ENCODE data around the gene MTTP. TPM values are rescaled to one million over a fixed set of nuclear protein-coding genes. Genes with fewer than 3 reads are reported as not detected.

The MTTP gene
- total and polyA plus RNA-seq, 11 donors, result 0.44 to 5.0 (median 2.2) TPM

- no peaks in the 10 kb centered on the region for H3K36me3 ChIP-seq
- H3K9me3 ChIP-seq, result no peaks in the 10 kb centered on the region
- H3K4me1 ChIP-seq, result peaks cover 0 to 20% (median 2%) of the 10 kb centered on the region in 12 donors
- no peak overlapping the region for H3K4me3 ChIP-seq
- intact Hi-C loops (cut with DNase I), result no loop called here
- ATAC-seq (peak; percentile 73 to 89 (median 84)), DNase-seq (peak in 3 of 5 donors; percentile 18 to 66 (median 38))
- 50 to 61% (median 55%) methylated on average over 5 of the region's 5 CpGs for WGBS, 4 donors
- TF ChIP-seq POLR2A (IDR thresholded peaks at IDR 0.05) (no peak), CTCF (IDR thresholded peaks at IDR 0.05) (peak in 6 of 12 donors; percentile 6 to 27 (median 18))
- peak overlapping the region in 5 of 12 donors; percentile 16 to 52 (median 27) for H3K27ac ChIP-seq
- no peaks in the 10 kb centered on the region for H3K27me3 ChIP-seq
These were observed 87.3 kb downstream of the MTTP start for GRCh38 chr4:99661907-99662306.

- DNase-seq (no peak), ATAC-seq (no peak)
- peak overlapping the region in 1 of 12 donors; percentile 6 for H3K27ac ChIP-seq
- H3K9me3 ChIP-seq, result no peaks in the 10 kb centered on the region
- TF ChIP-seq POLR2A (IDR thresholded peaks at IDR 0.05) (no peak), CTCF (IDR thresholded peaks at IDR 0.05) (no peak)
- no peak overlapping the region for H3K4me3 ChIP-seq
- H3K4me1 ChIP-seq, result peaks cover 0 to 11% (median 0%) of the 10 kb centered on the region in 12 donors
- no peaks in the 10 kb centered on the region for H3K36me3 ChIP-seq
- H3K27me3 ChIP-seq, result no peaks in the 10 kb centered on the region
- intact Hi-C loops (cut with DNase I), result no loop called here
These were observed 90.1 kb downstream of the MTTP start for GRCh38 chr4:99664716-99665115.

- H3K9me3 ChIP-seq, result peaks cover 0 to 3% (median 0%) of the 10 kb centered on the region in 12 donors
- intact Hi-C loops (cut with DNase I), result no loop called here
- 67 to 78% (median 69%) methylated on average over 1 of the region's 1 CpG for WGBS, 4 donors
- no peak overlapping the region for H3K27ac ChIP-seq
- ATAC-seq, result no peak
- H3K27me3 ChIP-seq, result no peaks in the 10 kb centered on the region
- no peak for DNase-seq
- H3K36me3 ChIP-seq, result no peaks in the 10 kb centered on the region
- TF ChIP-seq POLR2A (IDR thresholded peaks at IDR 0.05) (no peak), CTCF (IDR thresholded peaks at IDR 0.05) (no peak)
- H3K4me1 ChIP-seq, result peaks cover 0 to 18% (median 0%) of the 10 kb centered on the region in 12 donors
- no peak overlapping the region for H3K4me3 ChIP-seq
These were observed 91.4 kb downstream of the MTTP start for GRCh38 chr4:99665983-99666382.

- H3K9me3 ChIP-seq, result peaks cover 0 to 23% (median 13%) of the 10 kb centered on the region in 12 donors
- no peak for TF ChIP-seq CTCF (IDR thresholded peaks at IDR 0.05)
- no peak for TF ChIP-seq POLR2A (IDR thresholded peaks at IDR 0.05)
- no peaks in the 10 kb centered on the region for H3K36me3 ChIP-seq
- H3K4me3 ChIP-seq, result no peak overlapping the region
- peaks cover 0 to 19% (median 0%) of the 10 kb centered on the region in 12 donors for H3K4me1 ChIP-seq
- H3K27ac ChIP-seq, result peak overlapping the region in 3 of 12 donors; percentile 15 to 46 (median 35)
- no peak for DNase-seq
- intact Hi-C loops (cut with DNase I), result no loop called here
- H3K27me3 ChIP-seq, result no peaks in the 10 kb centered on the region
- 75 to 81% (median 78%) methylated on average over 1 of the region's 1 CpG for WGBS, 4 donors
- ATAC-seq, result peak in 1 of 4 donors; percentile 61
These were observed 93.8 kb downstream of the MTTP start for GRCh38 chr4:99668472-99668871.

Data from heart left ventricle (tissue), 16 donors.